CD14-positive monocyte (primary cell): ENCODE results near the gene RMRP. TPM values are rescaled to one million over a fixed set of nuclear protein-coding genes. Genes with fewer than 3 reads are reported as not detected.

Experiments
- DNase-seq, 3 donors: peaks; one replicate each; pipeline ENCODE4 v3.0.0-alpha.2; 2011 to 2022
- H2AFZ ChIP-seq: 2 replicates; pipeline ENCODE4 v1.6.0; 2012; ENCODE audit warnings: mild to moderate bottlenecking, low read depth, low read length, inconsistent platforms; ENCODE audit not compliant: insufficient read depth, poor library complexity, severe bottlenecking
- H3K27ac ChIP-seq, 2 donors: 1 replicate in 1 of 2; 2 replicates in 1 of 2; pipeline ENCODE4 v1.5.1; 2012 to 2013; ENCODE audit warnings: low read length in 2 of 2, control low read depth in 1 of 2, inconsistent platforms in 1 of 2, low read depth in 1 of 2, mild to moderate bottlenecking in 1 of 2
- H3K27me3 ChIP-seq, 2 donors: one replicate each; pipeline versions ENCODE4 v1.6.0 to v1.6.1; 2011 to 2013; ENCODE audit warnings: low read length in 2 of 2; ENCODE audit not compliant: control insufficient read depth in 2 of 2, insufficient read depth in 2 of 2
- H3K36me3 ChIP-seq, 2 donors: replicated peaks in 1 of 2; 1 replicate in 1 of 2; 2 replicates in 1 of 2; pipeline versions ENCODE4 v1.5.1 to v1.6.1; 2012 to 2013; ENCODE audit warnings: low read length in 2 of 2, control low read depth in 1 of 2, inconsistent platforms in 1 of 2, mild to moderate bottlenecking in 1 of 2; ENCODE audit not compliant: insufficient read depth in 2 of 2, control insufficient read depth in 1 of 2
- H3K4me1 ChIP-seq, 2 donors: 1 replicate in 1 of 2; 2 replicates in 1 of 2; pipeline versions ENCODE4 v1.5.1 to v1.6.1; 2012 to 2013; ENCODE audit warnings: low read length in 2 of 2, control low read depth in 1 of 2, inconsistent platforms in 1 of 2, mild to moderate bottlenecking in 1 of 2, moderate library complexity in 1 of 2; ENCODE audit not compliant: insufficient read depth in 2 of 2, control insufficient read depth in 1 of 2
- H3K4me2 ChIP-seq: replicated peaks from 2 replicates; pipeline ENCODE3; 2012; ENCODE audit warnings: low read length, moderate library complexity, mild to moderate bottlenecking; ENCODE audit not compliant: poor library complexity, severe bottlenecking; ENCODE audit errors: extremely low read depth
- H3K4me3 ChIP-seq, 3 experiments: fragments of 200-600 bp in 1 of 3; sonication (generic) in 1 of 3; replicated peaks in 1 of 3; 1 replicate in 2 of 3; 2 replicates in 1 of 3; pipeline ENCODE4 v1.5.1; 2011 to 2013; ENCODE audit warnings: low read length in 3 of 3, mild to moderate bottlenecking in 3 of 3, control low read depth in 2 of 3, low read depth in 2 of 3, inconsistent platforms in 1 of 3, moderate library complexity in 1 of 3
- H3K79me2 ChIP-seq: 2 replicates; pipeline ENCODE4 v1.6.0; 2012; ENCODE audit warnings: mild to moderate bottlenecking, control low read depth, inconsistent platforms, low read length, moderate library complexity; ENCODE audit not compliant: insufficient read depth
- H3K9ac ChIP-seq: 2 replicates; pipeline ENCODE4 v1.6.0; 2017; ENCODE audit warnings: low read length, mild to moderate bottlenecking; ENCODE audit not compliant: insufficient read depth, poor library complexity, severe bottlenecking
- H3K9me3 ChIP-seq, 2 donors: replicated peaks in 1 of 2; 1 replicate in 1 of 2; 2 replicates in 1 of 2; pipeline versions ENCODE4 v1.5.1 to v1.6.1; 2012 to 2013; ENCODE audit warnings: low read length in 2 of 2, control low read depth in 1 of 2; ENCODE audit not compliant: control insufficient read depth in 1 of 2, insufficient read depth in 1 of 2
- H4K20me1 ChIP-seq: 2 replicates; pipeline ENCODE4 v1.6.0; 2012; ENCODE audit warnings: mild to moderate bottlenecking, low read length, control low read depth, moderate library complexity; ENCODE audit not compliant: insufficient read depth
- H3K27ac Mint-ChIP-seq, 7 donors: one replicate each; pipeline ENCODE4 v1.8.0; 2020; ENCODE audit warnings: mild to moderate bottlenecking in 7 of 7, mixed read lengths in 7 of 7, moderate library complexity in 6 of 7, inconsistent platforms in 2 of 7
- H3K27me3 Mint-ChIP-seq, 3 donors: one replicate each; pipeline ENCODE4 v1.8.0; 2021 to 2022; ENCODE audit warnings: low read depth in 3 of 3, mild to moderate bottlenecking in 3 of 3, mixed read lengths in 3 of 3, moderate library complexity in 3 of 3, inconsistent platforms in 1 of 3
- H3K36me3 Mint-ChIP-seq, 2 donors: one replicate each; pipeline ENCODE4 v1.8.0; 2020; ENCODE audit warnings: mixed read lengths in 2 of 2, inconsistent platforms in 1 of 2, mild to moderate bottlenecking in 1 of 2
- H3K4me1 Mint-ChIP-seq: one replicate; pipeline ENCODE4 v1.8.0; 2020; ENCODE audit warnings: mild to moderate bottlenecking, mixed read lengths
- H3K4me3 Mint-ChIP-seq, 2 donors: one replicate each; pipeline ENCODE4 v1.8.0; 2020; ENCODE audit warnings: mild to moderate bottlenecking in 2 of 2, mixed read lengths in 2 of 2, moderate library complexity in 1 of 2
- H3K9me3 Mint-ChIP-seq, 7 donors: one replicate each; pipeline ENCODE4 v1.8.0; 2020 to 2022; ENCODE audit warnings: mixed read lengths in 7 of 7, mild to moderate bottlenecking in 6 of 7, moderate library complexity in 6 of 7, inconsistent platforms in 2 of 7
- CTCF ChIP-seq: fragments of 200-600 bp; IDR thresholded peaks from one replicate; pipeline ENCODE4 v1.8.0; 2022; ENCODE audit warnings: antibody characterized with exemption, mild to moderate bottlenecking
- WGBS: methylation state at CpG from one replicate; pipeline ENCODE4 v1.1.5; 2013; ENCODE audit warnings: missing lambda C conversion rate; ENCODE audit not compliant: insufficient coverage; 5-methylcytosine and 5-hydroxymethylcytosine counted together
- intact Hi-C, 2 donors: fragments of 100-400 bp; cut with micrococcal nuclease; formaldehyde crosslinking; loops; one replicate each; pipeline versions ENCODE4 v1.15.0 to v1.15.1; 2023
- polyA plus RNA-seq, 3 donors: library from polyadenylated mRNA; depleted of rRNA in 1 of 3; unstranded in 2 of 3; stranded (reverse) in 1 of 3; fragments of 300-500 nt in 2 of 3; fragments of >200 nt in 1 of 3; fragmentation: Illumina TruSeq in 2 of 3; gene quantifications; 1 replicate in 2 of 3; 2 replicates in 1 of 3; pipeline ENCODE4 v1.2.3, GENCODE V29; 2012 to 2021

RMRP gene
- polyA plus RNA-seq, 3 donors = 13.3 TPM; not detected in 2

GRCh38 chr9:35651956-35652828, 5.6 kb downstream of the RMRP start:
- Histone ChIP-seq H3K36me3 (no peaks in the 10 kb centered on the region), H3K27me3 (no peaks in the 10 kb centered on the region), H2AFZ (no peak overlapping the region), H3K27ac (no peak overlapping the region), H4K20me1 (no peaks in the 10 kb centered on the region), H3K9me3 (no peaks in the 10 kb centered on the region), H3K9ac (no peak overlapping the region), H3K4me3 (no peak overlapping the region), H3K4me1 (peaks cover 42 to 58% of the 10 kb centered on the region in 2 donors), H3K79me2 (no peaks in the 10 kb centered on the region), H3K4me2 (no peak overlapping the region)
- intact Hi-C loops = no loop called here
- Mint-ChIP-seq H3K4me1 (peaks cover 42% of the 10 kb centered on the region), H3K4me3 (no peak overlapping the region), H3K36me3 (no peaks in the 10 kb centered on the region), H3K9me3 (peaks cover 0 to 1% (median 0%) of the 10 kb centered on the region in 7 donors), H3K27me3 (peaks cover 0 to 7% (median 3%) of the 10 kb centered on the region in 3 donors), H3K27ac (peak overlapping the region in 3 of 7 donors; percentile 32 to 80 (median 45))
- 93% methylated on average over 3 of the region's 7 CpGs for WGBS
- TF ChIP-seq CTCF = no peak
- DNase-seq = peak in 2 of 3 donors; percentile 65 to 70

GRCh38 chr9:35650341-35651158, 7.3 kb downstream of the RMRP start, which contains the start of gene SIT1:
TSS of gene SIT1 (minus strand) at chr9:35650931. CDS start at chr9:35650853, 78 bp downstream.
- DNase-seq = no peak
- H3K4me3 ChIP-seq = peak within 1 kb of the TSS in 1 of 3 experiments; percentile 53
- Mint-ChIP-seq H3K9me3 (peaks cover 0 to 1% (median 0%) of the 10 kb centered on the region in 7 donors), H3K36me3 (no peaks in the 10 kb centered on the region), H3K27ac (peak within 1 kb of the TSS in 1 of 7 donors; percentile 32), H3K4me1 (peaks cover 43% of the 10 kb centered on the region), H3K27me3 (peaks cover 0 to 5% (median 0%) of the 10 kb centered on the region in 3 donors), H3K4me3 (peak within 1 kb of the TSS in 1 of 2 donors; percentile 53)
- H3K4me2 ChIP-seq = peak within 1 kb of the TSS; percentile 64
- no peaks in the 10 kb centered on the region for H3K27me3 ChIP-seq
- H3K27ac ChIP-seq = no peak within 1 kb of the TSS
- H3K79me2 ChIP-seq = peaks cover 8% of the 10 kb centered on the region
- WGBS = 78% methylated on average over 11 of the region's 22 CpGs
- H3K36me3 ChIP-seq = no peaks in the 10 kb centered on the region
- H4K20me1 ChIP-seq = no peaks in the 10 kb centered on the region
- no peak within 1 kb of the TSS for H3K9ac ChIP-seq
- H3K4me1 ChIP-seq = peaks cover 42 to 62% of the 10 kb centered on the region in 2 donors
- no peaks in the 10 kb centered on the region for H3K9me3 ChIP-seq
- no peak for TF ChIP-seq CTCF
- intact Hi-C loops = no loop called here
- H2AFZ ChIP-seq = peak within 1 kb of the TSS; percentile 81
